ENCODE results near the gene PARVB.

GRCh38 chr22:44025171-44026065, 1.3 kb downstream of the PARVB start:
- TF ChIP-seq POLR2A (IDR thresholded peaks at IDR 0.05; ENCODE audit: low read length) (no peak), GATA1 (IDR thresholded peaks at IDR 0.05; ENCODE audit: low read depth, low read length) (no peak)

All from erythroblast (primary cell).